NCI-H446 (cell line): ENCODE results near the gene CCNY.

Experiments
- DNase-seq, 2 experiments: peaks; one replicate each; lab custom pipeline; 2025; lab: John Stamatoyannopoulos, UW

Gene CCNY

DNA sequence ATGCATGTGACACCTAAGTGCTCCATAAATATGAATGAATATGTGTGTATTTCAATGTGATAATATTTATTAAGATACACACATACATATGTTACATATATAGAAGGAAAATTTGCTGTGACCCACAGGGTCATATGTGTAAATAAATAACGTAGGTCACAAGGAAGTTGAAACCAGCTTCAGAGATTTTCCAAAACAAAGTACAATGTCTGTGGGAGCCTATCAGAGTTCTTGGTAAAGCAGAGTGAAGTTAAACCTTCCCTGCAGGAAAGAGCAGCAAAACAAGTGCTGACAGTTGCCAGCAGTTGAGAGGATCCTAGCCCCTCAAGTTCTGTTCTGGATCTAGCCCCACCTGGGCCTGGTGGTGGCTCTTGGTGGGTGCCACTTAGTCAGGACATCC, 91.2 kb downstream of the CCNY start:
- no peak for DNase-seq

- DNase-seq: no peak
These were observed 92.2 kb downstream of the CCNY start for GRCh38 chr10:35428521-35428920.

GRCh38 chr10:35432781-35433338, 96.6 kb downstream of the CCNY start:
- no peak for DNase-seq

GRCh38 chr10:35433851-35434426, 97.6 kb downstream of the CCNY start:
- no peak for DNase-seq

DNA sequence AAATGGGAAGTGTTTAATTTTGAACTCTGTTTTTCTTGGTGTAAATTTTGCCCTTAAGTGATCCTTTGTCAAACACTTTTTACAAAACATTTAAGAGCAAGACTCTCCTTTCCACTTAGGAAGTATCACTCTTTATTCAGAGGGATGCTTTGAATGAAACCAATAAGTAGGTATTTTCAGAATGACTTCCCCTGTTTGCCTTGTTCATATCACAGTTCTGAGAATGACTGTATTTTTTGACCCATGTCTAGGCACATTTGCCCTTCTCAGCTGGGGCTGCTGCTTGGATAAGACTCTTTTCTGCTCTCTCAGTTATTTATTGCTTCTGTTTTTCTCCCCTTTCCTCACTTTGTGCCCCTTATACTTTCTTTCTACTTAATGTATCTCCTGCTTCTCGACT, 98.2 kb downstream of the CCNY start:
- DNase-seq: no peak

DNA sequence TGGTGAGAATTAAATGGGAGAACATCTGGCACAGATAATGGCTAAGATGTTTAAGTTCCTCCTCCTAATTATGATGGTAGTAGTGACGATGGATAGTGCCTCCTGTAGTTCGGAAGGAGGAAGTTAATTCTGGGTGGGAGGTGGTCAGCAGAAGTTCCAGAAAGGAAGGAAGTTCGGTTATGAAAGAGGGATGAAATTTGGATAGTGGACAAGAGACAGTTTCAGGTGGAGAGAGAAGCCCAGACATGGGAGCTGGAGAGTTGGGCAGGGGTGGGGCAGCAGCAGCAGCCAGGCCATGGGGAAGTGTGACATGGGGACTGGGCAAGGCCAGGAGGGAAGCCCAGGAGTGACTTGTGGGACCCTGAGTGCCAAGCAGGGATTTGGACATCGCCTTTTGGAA, 99.5 kb downstream of the CCNY start:
- no peak for DNase-seq

DNA sequence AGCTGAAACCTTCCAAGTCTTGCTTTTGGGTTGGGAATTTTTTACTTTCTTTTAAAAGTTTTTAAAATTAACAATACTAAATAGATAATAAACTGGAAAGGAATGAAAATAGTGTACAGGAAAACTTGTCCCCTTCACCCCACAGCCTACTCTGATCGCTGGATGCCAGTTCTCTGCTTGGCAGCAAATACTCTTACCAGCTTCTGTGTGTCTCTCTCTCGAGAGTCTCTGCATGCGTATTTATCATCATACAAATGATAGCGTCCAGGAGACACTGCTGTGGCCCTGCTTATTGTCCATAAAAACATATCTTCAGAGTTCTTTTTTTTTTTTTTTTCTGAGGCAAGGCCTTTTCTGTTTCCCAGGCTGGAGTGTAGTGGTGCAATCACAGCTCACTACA, 101.5 kb downstream of the CCNY start:
- DNase-seq: no peak

DNA sequence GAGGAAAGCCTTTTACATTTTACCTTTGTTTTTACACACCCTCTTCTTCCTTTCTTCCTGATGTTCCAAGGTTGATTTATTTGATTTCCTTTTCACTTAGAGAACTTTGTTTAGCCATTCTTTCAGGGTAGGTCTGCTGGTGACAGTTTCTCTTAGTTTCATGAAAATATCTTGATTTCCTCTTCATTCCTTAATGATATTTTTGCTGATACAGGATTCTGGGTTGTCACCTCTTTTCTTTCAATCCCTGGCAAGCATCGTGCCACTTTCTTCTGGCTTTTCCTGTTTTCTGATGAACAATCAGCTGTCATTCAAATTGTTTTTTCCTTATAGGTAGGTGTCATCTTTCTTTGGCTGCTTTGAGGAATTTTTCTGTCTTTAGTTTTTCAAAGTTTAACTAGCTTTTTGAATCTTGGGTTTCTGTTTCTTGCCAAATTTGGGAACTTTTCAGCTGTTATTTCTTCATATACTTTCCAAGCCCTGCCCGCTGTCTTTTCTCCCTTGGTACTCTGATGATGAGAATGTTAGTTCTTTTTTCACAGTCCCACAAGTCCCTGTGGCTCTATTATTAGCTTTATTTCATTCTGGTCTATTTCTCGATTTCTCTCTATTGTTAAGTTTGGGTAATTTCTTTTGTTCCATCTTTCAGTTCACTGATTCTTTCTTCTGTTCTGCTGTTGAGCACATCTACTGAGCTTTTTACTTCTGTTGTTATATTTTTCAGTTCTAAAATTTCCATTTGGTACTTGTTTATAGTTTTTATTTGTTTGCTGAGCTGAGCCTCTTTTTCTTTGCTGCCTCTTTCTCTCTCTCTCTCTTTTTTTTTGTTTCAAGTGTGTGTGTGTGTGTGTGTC, 102.6 kb downstream of the CCNY start:
- DNase-seq: no peak

DNA sequence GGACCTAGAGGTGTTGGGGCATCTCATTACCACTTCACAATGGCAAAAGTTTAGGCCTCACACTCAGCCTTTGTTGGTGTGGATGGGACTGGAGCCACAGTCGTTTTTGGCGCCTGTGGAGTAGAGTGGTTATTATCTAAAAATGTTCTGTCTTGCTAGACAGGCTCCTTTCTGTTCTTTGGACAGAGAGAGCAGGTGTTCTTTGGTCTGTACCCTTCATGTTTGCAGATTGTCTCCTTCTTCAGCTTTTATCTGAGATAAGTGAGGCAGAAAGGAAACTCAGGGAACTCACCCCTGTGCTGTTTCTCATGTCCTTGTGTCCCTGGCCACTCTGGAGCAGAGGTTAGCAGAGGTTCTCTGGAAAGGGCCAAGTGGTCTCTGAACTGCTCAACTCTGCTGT, 103.7 kb downstream of the CCNY start:
- DNase-seq: no peak

- DNase-seq: no peak
These were observed 105.7 kb downstream of the CCNY start for GRCh38 chr10:35442028-35442427.

- no peak for DNase-seq
These were observed 106.3 kb downstream of the CCNY start for GRCh38 chr10:35442592-35442991.

DNA sequence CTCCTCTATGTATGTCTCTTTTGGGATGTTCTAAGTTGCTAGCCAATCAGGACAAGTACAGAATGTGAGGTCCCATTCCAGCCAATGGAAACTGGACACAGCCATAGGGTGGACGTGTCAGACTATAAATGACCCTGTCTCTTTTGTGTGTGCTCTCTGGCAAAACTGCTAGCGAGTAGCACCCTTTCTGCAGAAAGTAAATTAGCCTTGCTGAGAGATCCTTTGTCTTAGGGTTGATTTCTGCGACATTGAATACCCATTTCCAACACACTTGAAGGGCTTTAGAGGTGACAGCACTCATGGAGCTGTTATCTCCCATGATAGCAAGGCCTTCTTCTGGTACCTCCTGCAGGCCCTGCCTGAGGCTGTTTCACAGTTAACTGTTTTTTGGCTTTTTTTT, 107.5 kb downstream of the CCNY start:
- no peak for DNase-seq

GRCh38 chr10:35445150-35445884, 109.0 kb downstream of the CCNY start:
- DNase-seq: no peak

- no peak for DNase-seq
These were observed 110.1 kb downstream of the CCNY start for GRCh38 chr10:35446439-35446838.

DNA sequence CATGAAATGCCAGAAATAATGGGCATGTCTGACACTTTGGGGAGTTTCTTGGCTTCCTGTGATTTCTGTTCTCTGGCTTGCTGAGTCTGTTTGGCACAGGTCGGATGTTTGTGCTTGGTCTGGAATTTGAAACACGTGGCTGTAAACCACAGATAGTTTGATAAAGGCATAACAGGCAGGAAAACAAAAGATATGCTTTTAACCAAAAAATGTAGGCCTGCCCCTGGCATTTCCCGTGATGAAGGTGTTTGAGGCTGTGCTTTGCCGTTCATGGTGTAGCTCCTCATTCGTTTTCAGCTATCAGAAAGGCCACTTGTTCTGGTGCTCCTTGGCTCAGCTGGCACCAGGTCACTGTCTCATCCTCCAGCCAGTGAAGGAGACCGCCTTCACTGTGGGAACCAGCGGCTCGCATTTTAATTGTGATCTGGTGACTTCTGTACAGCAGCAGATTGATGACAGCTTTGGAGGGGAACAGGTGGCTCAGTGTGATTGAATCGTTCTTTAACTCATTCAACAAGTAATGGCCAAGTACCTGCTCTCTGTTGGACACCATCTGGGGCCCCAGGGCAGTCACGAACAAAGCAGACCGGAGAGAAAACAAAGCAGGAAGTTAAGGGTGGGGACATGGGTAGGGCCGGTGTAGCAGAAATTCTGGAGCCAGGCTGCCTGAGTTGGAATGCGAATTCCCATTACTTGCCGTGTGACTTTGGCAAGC, 111.5 kb downstream of the CCNY start:
- peak in 1 of 2 experiments; percentile 4 for DNase-seq

DNA sequence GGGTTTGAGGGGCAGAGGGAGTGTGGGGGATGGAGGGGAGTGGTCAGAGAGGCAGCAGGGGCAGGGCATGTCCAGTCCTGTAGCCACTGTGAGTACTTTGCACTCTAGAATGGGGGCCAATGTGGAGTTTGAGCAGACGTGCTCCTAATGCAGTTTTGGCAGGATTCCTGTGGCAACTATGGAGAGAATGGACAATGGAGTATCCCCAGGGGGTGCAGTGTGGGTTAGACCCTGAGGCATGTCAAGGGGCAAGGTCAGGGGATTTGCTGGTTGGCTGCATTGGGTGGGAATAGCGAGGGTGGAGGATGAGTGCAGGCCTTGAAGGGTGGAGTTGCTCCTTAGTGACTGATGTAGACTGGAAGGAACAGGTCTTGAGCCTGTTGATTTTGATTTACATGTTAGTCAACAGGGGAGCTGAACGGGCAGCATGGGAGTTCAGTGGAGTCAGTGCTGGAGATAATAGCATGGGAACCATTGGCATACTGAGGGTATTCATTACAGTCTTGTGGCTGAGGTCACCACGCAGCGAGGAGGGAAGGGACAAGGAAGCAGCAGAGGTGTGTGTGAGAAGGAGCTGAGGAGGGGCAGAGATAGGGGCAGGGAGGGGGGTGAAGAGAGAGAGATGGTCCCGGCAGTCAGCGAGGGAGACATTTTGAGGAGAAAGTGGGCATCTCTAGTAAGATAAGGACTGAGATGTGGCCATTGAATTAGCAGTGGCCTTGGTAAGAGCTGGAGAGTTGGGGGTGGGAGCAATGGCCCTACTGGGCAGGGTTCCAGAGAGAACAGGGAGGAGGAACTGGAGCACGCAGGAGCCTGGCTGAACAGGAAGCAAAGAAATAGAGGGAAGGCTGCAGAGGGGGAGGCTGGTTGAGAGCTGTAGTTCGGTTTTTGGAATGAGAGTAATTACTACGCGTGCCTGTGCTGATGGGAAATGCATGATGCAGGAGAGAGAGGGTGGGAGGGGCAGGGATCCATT, 112.7 kb downstream of the CCNY start:
- DNase-seq: no peak

DNA sequence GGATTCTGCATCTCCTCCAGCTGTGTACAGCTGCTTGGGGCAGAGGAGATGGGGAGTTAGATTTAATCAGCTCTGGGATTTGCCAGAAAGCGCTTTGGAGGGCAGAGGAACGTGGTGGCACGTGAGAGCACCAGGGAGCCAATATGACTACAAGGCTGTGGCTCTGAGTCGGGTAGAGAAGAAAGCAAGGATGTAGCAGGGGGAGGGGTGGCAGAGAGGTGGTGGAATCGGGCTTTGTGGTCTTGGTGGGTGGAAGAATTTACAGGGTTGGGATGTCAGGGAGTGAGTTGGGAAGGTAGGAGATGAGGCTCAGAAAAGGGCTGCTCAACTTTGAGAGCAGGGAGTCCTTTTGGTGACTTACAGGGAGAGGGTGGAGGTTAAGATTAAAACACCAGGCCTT, 113.6 kb downstream of the CCNY start:
- DNase-seq: no peak

GRCh38 chr10:35451151-35452016, 115.1 kb downstream of the CCNY start:
- DNase-seq: no peak

GRCh38 chr10:35452171-35452570, 115.9 kb downstream of the CCNY start:
- DNase-seq: no peak

DNA sequence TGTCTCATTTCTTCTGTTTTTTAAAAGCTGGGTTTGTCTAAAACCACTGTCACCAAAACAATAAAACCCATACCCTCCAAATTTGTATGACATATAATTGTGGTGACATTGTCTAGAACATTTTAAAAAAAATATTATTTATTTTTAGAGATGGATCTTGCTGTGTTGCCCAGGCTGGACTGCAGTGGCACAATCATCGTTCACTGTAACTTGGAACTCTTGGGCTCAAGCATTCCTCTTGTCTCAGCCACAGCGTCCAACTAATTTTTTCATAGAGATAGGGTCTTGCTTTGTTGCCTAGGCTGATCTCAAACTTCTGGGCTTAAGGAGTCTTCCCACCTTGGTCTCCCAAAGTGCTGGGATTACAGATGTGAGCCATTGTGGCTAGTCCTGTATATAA, 116.5 kb downstream of the CCNY start:
- DNase-seq: no peak
